VCaP (cell line): Measurements from ENCODE around the gene PDLIM7.

Experiments used
- H3K27ac ChIP-seq: fragments of 450-650 bp; 2 replicates; pipeline ENCODE4 v1.5.1; 2017
- CTCF ChIP-seq: fragments of 450-650 bp; conservative IDR thresholded peaks from 2 replicates; pipeline ENCODE4 v1.5.1; 2017; ENCODE audit warnings: mild to moderate bottlenecking, moderate library complexity

Gene PDLIM7

GRCh38 chr5:177455036-177455660 is 42.3 kb downstream of the PDLIM7 start:
- peak overlapping the region; percentile 99 for H3K27ac ChIP-seq

GRCh38 chr5:177454397-177455035 is 42.9 kb downstream of the PDLIM7 start:
- peak; percentile 98 for TF ChIP-seq CTCF
- peak overlapping the region; percentile 99 for H3K27ac ChIP-seq

More at GRCh38 chr5:177455036-177455660, 42.3 kb downstream of the PDLIM7 start:
- TF ChIP-seq CTCF = peak; percentile 91

- peak overlapping the region; percentile 99 for H3K27ac ChIP-seq
- no peak for TF ChIP-seq CTCF
These were observed 43.5 kb downstream of the PDLIM7 start for GRCh38 chr5:177453852-177454396.

- H3K27ac ChIP-seq = peak overlapping the region; percentile 99
- TF ChIP-seq CTCF = peak; percentile 26; the same call in 1 of the 2 replicates
These were observed 44.4 kb downstream of the PDLIM7 start for GRCh38 chr5:177452688-177453638.

- peak overlapping the region; percentile 97 for H3K27ac ChIP-seq
- no peak for TF ChIP-seq CTCF
These were observed 46.6 kb downstream of the PDLIM7 start for GRCh38 chr5:177450667-177451424.

- TF ChIP-seq CTCF = no peak
- peak overlapping the region; percentile 97 for H3K27ac ChIP-seq
These were observed 48.0 kb downstream of the PDLIM7 start for GRCh38 chr5:177449140-177450061.
